Hematopoietic multipotent progenitor cell treated with erythropoietin and hydrocortisone succinate and interleukin-3 and kit ligand, for 15 days (in vitro differentiated cells): ENCODE measurements around the gene GDPD4.

ENCODE experiments used
- DNase-seq: peaks from one replicate; pipeline ENCODE4 v3.0.0-alpha.2; 2015; ENCODE audit warnings: low spot score

GDPD4 gene

DNA sequence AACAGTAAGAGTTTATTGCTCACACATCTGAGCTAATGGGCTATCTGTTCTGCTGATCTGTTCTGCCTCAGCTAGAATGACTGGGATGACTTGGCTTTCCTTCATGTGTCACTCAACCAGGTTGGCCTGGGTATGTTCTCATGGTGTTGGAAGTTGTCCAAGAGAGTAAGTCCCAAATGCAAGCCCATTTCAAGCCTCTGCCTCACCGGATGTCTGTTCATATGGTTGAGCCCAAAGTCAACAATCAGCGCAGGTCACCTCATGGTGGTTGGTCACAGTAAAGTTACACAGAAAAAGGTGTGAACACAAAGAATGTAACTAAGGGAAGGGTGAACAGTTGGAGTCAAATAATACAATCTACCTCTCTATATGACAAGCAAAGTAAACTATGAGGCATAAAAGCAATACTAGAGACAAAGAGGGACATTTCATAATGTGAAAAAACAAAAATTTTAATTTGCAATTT, 1.9 kb downstream of the GDPD4 start:
- DNase-seq = peak; percentile 39

DNA sequence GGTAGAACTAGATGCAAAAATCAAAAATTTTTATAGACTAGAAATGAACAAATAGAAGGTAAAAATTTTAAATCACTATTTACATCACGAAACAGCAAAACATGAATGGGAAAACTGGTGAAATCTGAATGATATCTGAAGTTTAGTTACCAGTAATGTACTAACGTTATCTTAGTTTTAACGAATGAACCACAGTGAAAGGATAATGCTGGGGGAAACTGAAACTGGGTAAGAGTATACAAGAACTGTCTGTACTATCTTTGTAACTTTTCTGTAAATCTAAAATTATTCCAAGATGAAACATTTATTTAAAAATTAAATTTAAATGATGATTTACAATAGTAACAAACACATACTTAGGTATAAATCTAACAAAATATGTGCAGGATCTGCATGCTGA, 7.4 kb downstream of the GDPD4 start:
- DNase-seq = no peak

- DNase-seq = no peak
Observed at GRCh38 chr11:77289737-77290136, 11.7 kb downstream of the GDPD4 start.

GRCh38 chr11:77287615-77288273, 13.7 kb downstream of the GDPD4 start:
- DNase-seq = no peak

- no peak for DNase-seq
Observed at GRCh38 chr11:77287136-77287535, 14.3 kb downstream of the GDPD4 start.

- DNase-seq = no peak
Observed at GRCh38 chr11:77284476-77285468, 16.7 kb downstream of the GDPD4 start.

- no peak for DNase-seq
Observed at GRCh38 chr11:77283101-77283500, 18.4 kb downstream of the GDPD4 start.

GRCh38 chr11:77278595-77279506, 22.6 kb downstream of the GDPD4 start:
- no peak for DNase-seq

GRCh38 chr11:77276271-77276670, 25.2 kb downstream of the GDPD4 start:
- DNase-seq = no peak

- DNase-seq = no peak
Observed at GRCh38 chr11:77270921-77271320, 30.6 kb downstream of the GDPD4 start.

GRCh38 chr11:77269484-77270123, 31.9 kb downstream of the GDPD4 start:
- no peak for DNase-seq

- no peak for DNase-seq
Observed at GRCh38 chr11:77267962-77268361, 33.5 kb downstream of the GDPD4 start.

DNA sequence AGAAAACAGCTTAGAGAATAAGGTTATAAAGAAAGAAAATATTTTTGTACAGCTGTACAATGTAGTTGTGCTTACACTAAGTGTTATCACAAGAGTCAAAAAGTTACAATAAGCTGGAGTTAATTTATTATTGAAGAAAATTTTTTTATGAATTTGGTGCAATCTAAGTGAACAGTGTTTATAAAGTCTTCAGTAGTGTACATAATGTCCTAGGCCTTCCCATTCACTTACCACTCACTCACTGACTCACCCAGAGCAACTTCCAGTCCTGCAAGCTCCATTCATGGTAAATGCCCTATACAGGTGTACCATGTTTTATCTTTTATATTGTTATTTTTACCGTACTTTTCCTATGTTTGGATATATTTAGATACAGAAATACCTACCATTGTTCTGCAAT, 34.7 kb downstream of the GDPD4 start:
- no peak for DNase-seq

DNA sequence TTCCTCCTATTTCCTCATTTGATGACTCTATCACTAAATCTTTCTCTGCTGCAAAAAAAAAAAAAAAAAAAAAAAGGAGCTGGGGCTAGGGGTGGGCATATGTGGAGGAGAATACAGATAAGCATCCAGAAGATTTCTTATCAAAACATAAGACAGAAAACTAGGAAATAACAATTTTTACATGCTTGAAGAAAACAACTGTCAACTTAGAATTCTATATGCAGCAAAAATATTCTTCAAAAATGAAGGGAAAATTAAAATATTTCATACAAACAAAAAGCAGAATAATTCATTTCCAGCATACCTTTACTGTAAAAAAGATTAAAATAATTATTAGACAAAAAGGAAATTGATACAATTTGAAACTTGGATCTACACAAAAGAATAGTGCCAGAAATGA, 38.7 kb downstream of the GDPD4 start:
- DNase-seq = no peak

DNA sequence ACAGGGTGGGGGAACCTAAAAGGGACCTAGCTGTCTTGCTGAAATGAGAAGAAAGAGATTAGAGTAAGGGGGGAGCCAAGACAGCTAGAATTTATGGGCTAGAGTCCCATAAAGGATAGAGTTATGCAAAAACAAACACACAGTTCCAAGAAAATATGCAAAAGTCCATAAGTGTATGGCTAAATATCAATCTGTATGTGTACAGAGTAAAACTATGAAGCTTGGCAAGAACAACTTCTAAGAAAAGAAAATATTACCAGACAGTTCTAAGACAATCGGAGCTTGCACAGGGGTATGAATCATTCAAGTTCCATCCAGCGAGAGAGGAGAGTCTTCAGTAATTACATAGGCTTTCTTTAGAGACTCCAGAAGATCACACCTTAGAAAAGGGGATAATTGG, 41.8 kb downstream of the GDPD4 start:
- DNase-seq = no peak

DNA sequence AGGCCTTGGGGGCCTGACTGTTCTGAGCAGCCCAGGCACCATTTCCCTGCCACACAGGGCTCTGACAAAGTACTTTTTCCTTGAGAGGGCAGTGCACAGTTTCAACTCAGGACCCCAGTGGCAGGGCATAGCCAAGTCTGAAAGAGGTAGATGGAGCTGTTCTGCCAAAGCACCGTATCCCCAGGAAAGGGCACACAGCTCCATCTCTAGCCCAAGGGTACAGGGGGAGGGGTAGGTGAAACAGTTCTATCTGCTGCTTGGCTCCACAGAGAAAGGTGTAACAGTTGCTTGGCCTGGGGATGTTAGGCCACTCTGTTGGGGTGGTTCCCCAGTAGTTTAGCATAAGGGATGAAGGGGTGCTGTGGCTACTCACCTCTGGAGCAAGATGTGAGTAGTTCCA, 47.8 kb downstream of the GDPD4 start:
- no peak for DNase-seq

GRCh38 chr11:77252555-77253270, 48.8 kb downstream of the GDPD4 start:
- no peak for DNase-seq

- DNase-seq = no peak
Observed at GRCh38 chr11:77250881-77251640, 50.4 kb downstream of the GDPD4 start.

GRCh38 chr11:77249427-77249826, 52.1 kb downstream of the GDPD4 start:
- DNase-seq = no peak
